ENCODE data around the gene RBBP6.

The RBBP6 gene

DNA sequence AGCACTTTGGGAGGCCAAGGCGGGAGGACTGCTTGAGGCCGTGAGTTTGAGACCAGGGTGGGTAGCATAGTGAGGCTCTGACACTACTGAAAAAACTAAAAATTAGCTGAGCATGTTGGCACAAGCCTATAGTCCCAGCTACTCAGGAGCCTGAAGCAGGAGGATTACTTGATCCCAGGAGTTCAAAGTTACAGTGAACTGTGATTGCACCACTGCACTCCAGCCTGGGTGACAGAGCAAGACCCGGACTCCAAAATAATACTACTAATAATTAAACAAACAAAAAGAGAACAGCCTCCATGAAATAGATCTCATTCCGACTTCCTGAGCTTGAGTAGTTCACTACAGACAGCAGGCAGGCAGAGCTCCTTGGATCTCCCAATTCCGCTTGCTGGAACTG, 2.7 kb upstream of the RBBP6 start:
- Mint-ChIP-seq H3K27ac (no peak overlapping the region), H3K4me3 (no peak overlapping the region), H3K4me1 (ENCODE audit: low read depth) (peaks cover 7% of the 10 kb centered on the region), H3K36me3 (ENCODE audit: low read depth) (peaks cover 14% of the 10 kb centered on the region), H3K9me3 (no peaks in the 10 kb centered on the region), H3K27me3 (ENCODE audit: low read depth) (peaks cover 8% of the 10 kb centered on the region)
- no peak for DNase-seq (ENCODE audit: low spot score)

GRCh38 chr16:24537474-24538337, 1.7 kb upstream of the RBBP6 start:
- Mint-ChIP-seq H3K27me3 (ENCODE audit: low read depth) (peaks cover 5% of the 10 kb centered on the region), H3K36me3 (ENCODE audit: low read depth) (peaks cover 20% of the 10 kb centered on the region), H3K4me3 (peak overlapping the region; percentile 38), H3K4me1 (ENCODE audit: low read depth) (peaks cover 16% of the 10 kb centered on the region), H3K9me3 (no peaks in the 10 kb centered on the region), H3K27ac (peak overlapping the region; percentile 36)
- DNase-seq (ENCODE audit: low spot score), result no peak

DNA sequence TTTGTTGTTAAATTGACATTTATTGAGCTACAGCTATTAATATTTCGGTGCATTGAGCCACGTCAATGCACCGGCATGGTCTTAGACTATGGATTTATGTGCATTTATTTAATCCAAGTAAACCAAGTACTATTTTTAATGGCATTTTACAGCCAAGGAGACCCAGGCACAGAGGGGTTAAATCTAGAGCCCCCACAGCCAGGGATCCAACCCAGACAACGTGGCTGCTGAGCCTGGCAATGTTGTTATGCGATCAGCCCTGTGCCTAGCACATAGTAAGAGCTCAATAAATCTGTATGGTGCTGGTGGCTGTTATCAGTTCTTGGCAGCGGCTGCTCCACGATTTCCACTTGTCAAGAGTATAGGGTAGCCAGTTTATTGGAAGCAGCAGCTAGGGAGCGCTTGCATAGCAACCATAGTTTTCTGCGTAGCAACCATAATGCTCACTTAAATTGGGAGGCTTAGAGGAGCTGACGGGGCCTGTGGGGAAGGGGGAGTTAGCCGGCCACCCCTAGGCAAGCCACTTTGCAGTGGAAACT, 541 bp upstream of the RBBP6 start:
- Mint-ChIP-seq H3K4me3 (peak overlapping the region; percentile 100), H3K27ac (peak overlapping the region; percentile 100), H3K4me1 (ENCODE audit: low read depth) (peaks cover 22% of the 10 kb centered on the region), H3K27me3 (ENCODE audit: low read depth) (peaks cover 5% of the 10 kb centered on the region), H3K36me3 (ENCODE audit: low read depth) (peaks cover 28% of the 10 kb centered on the region), H3K9me3 (no peaks in the 10 kb centered on the region)
- no peak for DNase-seq (ENCODE audit: low spot score)

- Mint-ChIP-seq H3K9me3 (no peaks in the 10 kb centered on the region), H3K4me1 (ENCODE audit: low read depth) (peaks cover 32% of the 10 kb centered on the region), H3K36me3 (ENCODE audit: low read depth) (peaks cover 34% of the 10 kb centered on the region), H3K4me3 (peak overlapping the region; percentile 96), H3K27me3 (ENCODE audit: low read depth) (no peaks in the 10 kb centered on the region), H3K27ac (peak overlapping the region; percentile 96)
- DNase-seq (ENCODE audit: low spot score), result peak; percentile 67
Measured at GRCh38 chr16:24539850-24540601, 660 bp downstream of the RBBP6 start.

- Mint-ChIP-seq H3K4me3 (peak overlapping the region; percentile 96), H3K27ac (peak overlapping the region; percentile 96), H3K4me1 (ENCODE audit: low read depth) (peaks cover 39% of the 10 kb centered on the region), H3K9me3 (no peaks in the 10 kb centered on the region), H3K36me3 (ENCODE audit: low read depth) (peaks cover 39% of the 10 kb centered on the region), H3K27me3 (ENCODE audit: low read depth) (no peaks in the 10 kb centered on the region)
- DNase-seq (ENCODE audit: low spot score), result peak; percentile 12
Measured at GRCh38 chr16:24540602-24541210, 1.3 kb downstream of the RBBP6 start.

GRCh38 chr16:24541233-24541933, 2.0 kb downstream of the RBBP6 start:
- H3K27ac Mint-ChIP-seq, result peak overlapping the region; percentile 96
- H3K36me3 Mint-ChIP-seq (ENCODE audit: low read depth), result peaks cover 42% of the 10 kb centered on the region
- H3K4me1 Mint-ChIP-seq (ENCODE audit: low read depth), result peaks cover 41% of the 10 kb centered on the region
- no peak for DNase-seq (ENCODE audit: low spot score)
- no peaks in the 10 kb centered on the region for H3K27me3 Mint-ChIP-seq (ENCODE audit: low read depth)
- no peaks in the 10 kb centered on the region for H3K9me3 Mint-ChIP-seq
- H3K4me3 Mint-ChIP-seq, result peak overlapping the region; percentile 96

DNA sequence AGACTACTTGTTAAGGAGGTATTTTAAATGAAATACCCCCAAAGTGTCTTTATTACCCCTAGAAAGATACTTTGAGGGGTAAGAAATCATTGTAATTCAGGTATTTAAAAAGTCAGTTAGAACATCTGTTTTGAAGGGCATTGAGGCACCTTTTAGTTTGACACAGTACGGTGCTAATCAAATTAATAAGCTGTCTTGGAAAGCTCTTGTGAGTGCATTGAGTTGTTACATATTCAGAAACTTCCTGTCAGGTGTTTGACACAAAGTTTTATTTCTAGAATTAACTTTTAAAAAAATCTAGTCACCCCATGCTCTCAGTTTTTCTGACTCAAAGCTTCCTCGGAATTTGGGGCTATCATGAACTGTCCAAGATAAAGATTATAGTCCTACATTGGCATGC, 4.6 kb downstream of the RBBP6 start:
- Mint-ChIP-seq H3K27me3 (ENCODE audit: low read depth) (no peaks in the 10 kb centered on the region), H3K27ac (no peak overlapping the region), H3K4me1 (ENCODE audit: low read depth) (peaks cover 45% of the 10 kb centered on the region)

DNA sequence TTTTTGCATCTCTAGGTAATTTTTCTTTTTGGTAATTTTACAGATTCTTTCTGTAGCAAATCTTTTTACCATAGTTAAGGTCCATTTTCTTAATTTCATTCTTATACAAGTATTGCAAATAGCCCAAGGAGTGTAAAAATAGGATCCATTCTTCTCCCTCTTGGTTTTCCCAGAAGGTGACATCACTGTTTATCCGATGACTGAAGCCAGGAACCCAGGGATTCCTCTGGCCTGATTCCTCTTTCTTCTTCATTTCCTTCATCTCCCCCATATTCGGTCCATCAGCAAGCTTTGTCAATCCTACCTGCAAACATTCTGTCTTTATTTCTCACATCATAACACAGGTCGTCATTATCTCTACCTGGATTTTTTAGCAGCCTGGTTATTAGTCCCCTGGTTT, 5.3 kb downstream of the RBBP6 start:
- no peaks in the 10 kb centered on the region for H3K27me3 Mint-ChIP-seq (ENCODE audit: low read depth)
- H3K9me3 Mint-ChIP-seq, result no peaks in the 10 kb centered on the region
- H3K4me3 Mint-ChIP-seq, result peak overlapping the region; percentile 41
- peak overlapping the region; percentile 43 for H3K27ac Mint-ChIP-seq
- H3K36me3 Mint-ChIP-seq (ENCODE audit: low read depth), result peaks cover 62% of the 10 kb centered on the region
- peaks cover 51% of the 10 kb centered on the region for H3K4me1 Mint-ChIP-seq (ENCODE audit: low read depth)
- DNase-seq (ENCODE audit: low spot score), result no peak

More for the DNA sequence above, 4.6 kb downstream of the RBBP6 start:
- Mint-ChIP-seq H3K9me3 (no peaks in the 10 kb centered on the region), H3K4me3 (peak overlapping the region; percentile 56), H3K36me3 (ENCODE audit: low read depth) (peaks cover 58% of the 10 kb centered on the region)
- no peak for DNase-seq (ENCODE audit: low spot score)

DNA sequence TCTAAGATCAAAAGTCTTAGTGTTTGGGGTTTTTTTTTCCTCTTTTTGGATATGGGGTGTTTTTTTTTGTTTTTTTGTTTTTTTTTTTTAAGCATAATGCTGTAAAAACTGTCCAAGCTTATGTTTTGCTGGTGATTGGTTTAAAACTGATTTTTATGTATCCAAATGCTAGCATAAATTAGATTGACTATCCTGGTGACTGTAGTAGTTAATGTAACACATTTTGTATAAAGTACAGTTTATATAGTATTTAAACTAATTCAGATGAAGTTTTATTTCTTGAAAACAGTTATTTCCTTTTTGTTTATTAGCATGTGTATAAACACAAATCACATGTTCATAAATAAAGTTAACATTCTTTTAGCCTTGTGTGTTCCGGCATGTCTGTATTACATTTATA, 10.9 kb downstream of the RBBP6 start:
- Mint-ChIP-seq H3K9me3 (no peaks in the 10 kb centered on the region), H3K36me3 (ENCODE audit: low read depth) (peaks cover 53% of the 10 kb centered on the region), H3K4me1 (ENCODE audit: low read depth) (peaks cover 37% of the 10 kb centered on the region), H3K4me3 (no peak overlapping the region), H3K27ac (no peak overlapping the region), H3K27me3 (ENCODE audit: low read depth) (no peaks in the 10 kb centered on the region)
- no peak for DNase-seq (ENCODE audit: low spot score)

- H3K27ac Mint-ChIP-seq, result no peak overlapping the region
- H3K4me3 Mint-ChIP-seq, result no peak overlapping the region
- no peaks in the 10 kb centered on the region for H3K27me3 Mint-ChIP-seq (ENCODE audit: low read depth)
- no peak for DNase-seq (ENCODE audit: low spot score)
- no peaks in the 10 kb centered on the region for H3K9me3 Mint-ChIP-seq
- peaks cover 58% of the 10 kb centered on the region for H3K36me3 Mint-ChIP-seq (ENCODE audit: low read depth)
- peaks cover 27% of the 10 kb centered on the region for H3K4me1 Mint-ChIP-seq (ENCODE audit: low read depth)
Measured at GRCh38 chr16:24552705-24553246, 13.4 kb downstream of the RBBP6 start.

DNA sequence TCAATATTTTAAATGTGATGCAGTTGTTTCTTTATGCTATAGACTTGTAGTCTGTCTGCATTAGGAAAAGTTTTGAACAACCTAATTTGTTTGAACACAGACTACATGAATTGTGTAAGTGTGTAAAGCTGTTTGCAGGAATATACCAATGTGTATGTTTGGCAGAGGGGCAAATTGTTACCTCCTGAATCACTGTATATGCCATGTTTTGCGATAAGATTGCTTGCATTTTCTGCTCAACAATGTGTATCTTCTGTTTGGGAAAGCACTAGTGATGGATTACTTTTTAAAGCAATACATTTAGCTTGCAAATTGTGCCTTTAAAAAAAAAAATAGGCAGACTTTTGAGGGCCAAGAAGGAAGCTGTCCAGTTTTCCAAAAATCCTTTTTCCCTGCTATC, 14.6 kb downstream of the RBBP6 start:
- Mint-ChIP-seq H3K27me3 (ENCODE audit: low read depth) (no peaks in the 10 kb centered on the region), H3K4me1 (ENCODE audit: low read depth) (peaks cover 26% of the 10 kb centered on the region)

GRCh38 chr16:24555346-24555872, 16.0 kb downstream of the RBBP6 start:
- Mint-ChIP-seq H3K27me3 (ENCODE audit: low read depth) (no peaks in the 10 kb centered on the region), H3K36me3 (ENCODE audit: low read depth) (peaks cover 57% of the 10 kb centered on the region), H3K4me1 (ENCODE audit: low read depth) (peaks cover 14% of the 10 kb centered on the region), H3K9me3 (no peaks in the 10 kb centered on the region), H3K4me3 (no peak overlapping the region), H3K27ac (no peak overlapping the region)
- DNase-seq (ENCODE audit: low spot score), result no peak

More for the DNA sequence above, 14.6 kb downstream of the RBBP6 start:
- H3K9me3 Mint-ChIP-seq, result no peaks in the 10 kb centered on the region
- peaks cover 62% of the 10 kb centered on the region for H3K36me3 Mint-ChIP-seq (ENCODE audit: low read depth)
- H3K4me3 Mint-ChIP-seq, result no peak overlapping the region
- no peak overlapping the region for H3K27ac Mint-ChIP-seq
- no peak for DNase-seq (ENCODE audit: low spot score)

DNA sequence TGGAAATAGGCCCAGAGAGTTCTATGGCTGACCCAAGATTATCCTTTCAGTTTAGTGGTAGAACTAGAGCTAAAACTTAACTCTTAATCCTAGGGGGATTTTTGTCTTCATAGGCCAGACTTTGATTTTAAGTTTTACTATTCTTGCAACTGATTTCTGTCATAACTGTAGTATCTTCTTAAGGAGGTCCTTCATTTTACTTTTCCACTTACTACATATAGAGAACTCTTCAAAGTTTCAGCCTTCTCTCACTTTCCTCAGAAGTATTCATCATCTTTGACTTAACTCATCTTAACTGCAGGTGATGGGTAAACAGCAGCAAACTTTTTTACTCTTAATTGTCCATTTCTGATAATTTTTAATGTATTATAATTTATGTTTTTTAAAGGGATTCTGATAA, 23.4 kb downstream of the RBBP6 start:
- DNase-seq (ENCODE audit: low spot score), result no peak
- no peak overlapping the region for H3K27ac Mint-ChIP-seq
- peaks cover 66% of the 10 kb centered on the region for H3K36me3 Mint-ChIP-seq (ENCODE audit: low read depth)
- H3K4me1 Mint-ChIP-seq (ENCODE audit: low read depth), result peaks cover under 1% of the 10 kb centered on the region
- H3K27me3 Mint-ChIP-seq (ENCODE audit: low read depth), result no peaks in the 10 kb centered on the region
- no peak overlapping the region for H3K4me3 Mint-ChIP-seq
- no peaks in the 10 kb centered on the region for H3K9me3 Mint-ChIP-seq
